CD4-positive, CD25-positive, alpha-beta regulatory T cell (primary cell): ENCODE data around the gene LHPP. TPM values are rescaled to one million over a fixed set of nuclear protein-coding genes. Genes with fewer than 3 reads are reported as not detected.

ENCODE experiments used
- ATAC-seq, 2 donors: fragments of 150-1000 bp; cut with Tn5 transposase; one replicate each; pipeline ENCODE4 v1.10.0; 2021; ENCODE audit warnings: low read depth in 2 of 2, moderate number of reproducible peaks in 2 of 2, moderate library complexity in 1 of 2
- DNase-seq, 3 donors: peaks; one replicate each; pipeline versions ENCODE4 v3.0.0 to v3.0.0-alpha.2; 2012 to 2022; ENCODE audit warnings: mixed read lengths in 1 of 3
- H3K27ac ChIP-seq: one replicate; pipeline ENCODE4 v1.7.0; 2013; ENCODE audit warnings: mild to moderate bottlenecking, low read length; ENCODE audit not compliant: insufficient read depth, poor library complexity, severe bottlenecking
- H3K27me3 ChIP-seq: one replicate; pipeline ENCODE4 v1.7.0; 2013; ENCODE audit warnings: low read length; ENCODE audit not compliant: control insufficient read depth, insufficient read depth
- H3K36me3 ChIP-seq: one replicate; pipeline ENCODE4 v1.7.0; 2013; ENCODE audit warnings: mild to moderate bottlenecking, low read length, moderate library complexity; ENCODE audit not compliant: control insufficient read depth, insufficient read depth
- H3K4me1 ChIP-seq: 2 replicates; pipeline ENCODE4 v1.7.0; 2013; ENCODE audit warnings: mild to moderate bottlenecking, low read length; ENCODE audit not compliant: insufficient read depth, control insufficient read depth, poor library complexity, severe bottlenecking
- H3K4me3 ChIP-seq: one replicate; pipeline ENCODE4 v1.7.0; 2013; ENCODE audit warnings: low read depth, mild to moderate bottlenecking, low read length, moderate library complexity
- H3K9me3 ChIP-seq, 2 experiments: 1 replicate in 1 of 2; 2 replicates in 1 of 2; pipeline ENCODE4 v1.7.0; 2013; ENCODE audit warnings: low read length in 2 of 2, mild to moderate bottlenecking in 1 of 2, moderate library complexity in 1 of 2; ENCODE audit not compliant: control insufficient read depth in 2 of 2
- H3K27ac Mint-ChIP-seq, 3 donors: one replicate each; pipeline ENCODE4 v1.8.0; 2020 to 2022; ENCODE audit warnings: mild to moderate bottlenecking in 3 of 3, mixed read lengths in 3 of 3, moderate library complexity in 2 of 3
- H3K27me3 Mint-ChIP-seq: one replicate; pipeline ENCODE4 v1.8.0; 2022; ENCODE audit warnings: mild to moderate bottlenecking, mixed read lengths
- H3K36me3 Mint-ChIP-seq: one replicate; pipeline ENCODE4 v1.8.0; 2020; ENCODE audit warnings: mixed read lengths
- H3K4me1 Mint-ChIP-seq, 4 donors: one replicate each; pipeline ENCODE4 v1.8.0; 2020 to 2022; ENCODE audit warnings: mixed read lengths in 4 of 4, mild to moderate bottlenecking in 1 of 4
- H3K4me3 Mint-ChIP-seq, 4 donors: one replicate each; pipeline ENCODE4 v1.8.0; 2020 to 2022; ENCODE audit warnings: mild to moderate bottlenecking in 4 of 4, mixed read lengths in 4 of 4, moderate library complexity in 3 of 4
- H3K9me3 Mint-ChIP-seq, 7 donors: one replicate each; pipeline ENCODE4 v1.8.0; 2020 to 2022; ENCODE audit warnings: mixed read lengths in 7 of 7, mild to moderate bottlenecking in 3 of 7, moderate library complexity in 2 of 7
- polyA plus RNA-seq, 4 donors: library from polyadenylated mRNA; unstranded; fragments of 300-500 nt; fragmentation: Illumina TruSeq; gene quantifications; one replicate each; pipeline ENCODE4 v1.2.3, GENCODE V29; 2021
- total RNA-seq: library from RNA; stranded (reverse); gene quantifications from one replicate; pipeline ENCODE4 v1.2.3, GENCODE V29; 2022

Gene LHPP
- total and polyA plus RNA-seq, 5 donors from 2014 or later, result 20.1 to 29.2 (median 25.0) TPM

- H3K27ac Mint-ChIP-seq, result no peak overlapping the region
- H3K4me1 Mint-ChIP-seq, result peaks cover 0 to 4% (median 0%) of the 10 kb centered on the region in 4 donors
- H3K36me3 Mint-ChIP-seq, result peaks cover 13% of the 10 kb centered on the region
- Histone ChIP-seq H3K4me3 (no peak overlapping the region), H3K9me3 (no peaks in the 10 kb centered on the region), H3K4me1 (no peaks in the 10 kb centered on the region), H3K27ac (no peak overlapping the region), H3K27me3 (no peaks in the 10 kb centered on the region), H3K36me3 (no peaks in the 10 kb centered on the region)
- no peak overlapping the region for H3K4me3 Mint-ChIP-seq
- H3K9me3 Mint-ChIP-seq, result peaks cover 0 to 3% (median 1%) of the 10 kb centered on the region in 7 donors
- DNase-seq (no peak), ATAC-seq (no peak)
- H3K27me3 Mint-ChIP-seq, result no peaks in the 10 kb centered on the region
These were observed 104.7 kb downstream of the LHPP start for GRCh38 chr10:124566222-124566888.

- Mint-ChIP-seq H3K36me3 (peaks cover 9% of the 10 kb centered on the region), H3K4me1 (peaks cover 0 to 4% (median 0%) of the 10 kb centered on the region in 4 donors), H3K27ac (no peak overlapping the region), H3K27me3 (no peaks in the 10 kb centered on the region), H3K9me3 (no peaks in the 10 kb centered on the region), H3K4me3 (no peak overlapping the region)
- Histone ChIP-seq H3K27ac (no peak overlapping the region), H3K9me3 (no peaks in the 10 kb centered on the region), H3K4me1 (no peaks in the 10 kb centered on the region), H3K36me3 (no peaks in the 10 kb centered on the region), H3K4me3 (no peak overlapping the region), H3K27me3 (no peaks in the 10 kb centered on the region)
- no peak for ATAC-seq
- DNase-seq, result no peak
These were observed 105.6 kb downstream of the LHPP start for GRCh38 chr10:124566981-124567835.

GRCh38 chr10:124568339-124568738 lies 106.7 kb downstream of the LHPP start:
- peaks cover 9% of the 10 kb centered on the region for H3K36me3 Mint-ChIP-seq
- H3K4me3 Mint-ChIP-seq, result no peak overlapping the region
- Histone ChIP-seq H3K4me1 (no peaks in the 10 kb centered on the region), H3K27me3 (no peaks in the 10 kb centered on the region), H3K4me3 (no peak overlapping the region), H3K36me3 (no peaks in the 10 kb centered on the region), H3K9me3 (no peaks in the 10 kb centered on the region), H3K27ac (no peak overlapping the region)
- no peak overlapping the region for H3K27ac Mint-ChIP-seq
- no peak for DNase-seq
- H3K9me3 Mint-ChIP-seq, result no peaks in the 10 kb centered on the region
- ATAC-seq, result no peak
- H3K4me1 Mint-ChIP-seq, result peaks cover 0 to 4% (median 0%) of the 10 kb centered on the region in 4 donors
- no peaks in the 10 kb centered on the region for H3K27me3 Mint-ChIP-seq

- DNase-seq, result no peak
- Mint-ChIP-seq H3K27me3 (no peaks in the 10 kb centered on the region), H3K4me3 (no peak overlapping the region), H3K4me1 (peaks cover 0 to 4% (median 0%) of the 10 kb centered on the region in 4 donors), H3K27ac (peak overlapping the region in 1 of 3 donors; percentile 46), H3K36me3 (peaks cover 9% of the 10 kb centered on the region), H3K9me3 (no peaks in the 10 kb centered on the region)
- no peaks in the 10 kb centered on the region for H3K9me3 ChIP-seq
- no peaks in the 10 kb centered on the region for H3K4me1 ChIP-seq
- H3K36me3 ChIP-seq, result no peaks in the 10 kb centered on the region
- ATAC-seq, result no peak
- H3K27me3 ChIP-seq, result no peaks in the 10 kb centered on the region
- no peak overlapping the region for H3K27ac ChIP-seq
- H3K4me3 ChIP-seq, result no peak overlapping the region
These were observed 107.4 kb downstream of the LHPP start for GRCh38 chr10:124568848-124569622.

- no peak for ATAC-seq
- H3K4me1 ChIP-seq, result no peaks in the 10 kb centered on the region
- no peaks in the 10 kb centered on the region for H3K9me3 Mint-ChIP-seq
- no peak overlapping the region for H3K4me3 Mint-ChIP-seq
- no peaks in the 10 kb centered on the region for H3K36me3 ChIP-seq
- DNase-seq, result no peak
- H3K9me3 ChIP-seq, result no peaks in the 10 kb centered on the region
- no peak overlapping the region for H3K27ac ChIP-seq
- no peaks in the 10 kb centered on the region for H3K27me3 ChIP-seq
- peaks cover 0 to 2% (median 0%) of the 10 kb centered on the region in 4 donors for H3K4me1 Mint-ChIP-seq
- H3K36me3 Mint-ChIP-seq, result peaks cover 9% of the 10 kb centered on the region
- H3K4me3 ChIP-seq, result no peak overlapping the region
- no peak overlapping the region for H3K27ac Mint-ChIP-seq
- no peaks in the 10 kb centered on the region for H3K27me3 Mint-ChIP-seq
These were observed 108.2 kb downstream of the LHPP start for GRCh38 chr10:124569623-124570470.

GRCh38 chr10:124570646-124571045 lies 109.0 kb downstream of the LHPP start:
- no peak for DNase-seq
- Mint-ChIP-seq H3K4me3 (no peak overlapping the region), H3K27me3 (no peaks in the 10 kb centered on the region), H3K27ac (peak overlapping the region in 1 of 3 donors; percentile 8), H3K36me3 (peaks cover 9% of the 10 kb centered on the region), H3K4me1 (no peaks in the 10 kb centered on the region), H3K9me3 (no peaks in the 10 kb centered on the region)
- ATAC-seq, result no peak
- Histone ChIP-seq H3K36me3 (no peaks in the 10 kb centered on the region), H3K4me3 (no peak overlapping the region), H3K27me3 (no peaks in the 10 kb centered on the region), H3K4me1 (no peaks in the 10 kb centered on the region), H3K9me3 (no peaks in the 10 kb centered on the region), H3K27ac (no peak overlapping the region)

GRCh38 chr10:124572751-124573150 lies 111.1 kb downstream of the LHPP start:
- Mint-ChIP-seq H3K9me3 (no peaks in the 10 kb centered on the region), H3K4me1 (no peaks in the 10 kb centered on the region), H3K27ac (peak overlapping the region in 1 of 3 donors; percentile 79), H3K36me3 (peaks cover 3% of the 10 kb centered on the region), H3K4me3 (no peak overlapping the region), H3K27me3 (no peaks in the 10 kb centered on the region)
- DNase-seq, result no peak
- H3K9me3 ChIP-seq, result no peaks in the 10 kb centered on the region
- no peaks in the 10 kb centered on the region for H3K36me3 ChIP-seq
- H3K27me3 ChIP-seq, result no peaks in the 10 kb centered on the region
- no peaks in the 10 kb centered on the region for H3K4me1 ChIP-seq
- no peak for ATAC-seq
- H3K4me3 ChIP-seq, result no peak overlapping the region
- H3K27ac ChIP-seq, result no peak overlapping the region
